Caco-2 (cell line): ENCODE data around the gene AGFG2. TPM values are rescaled to one million over a fixed set of nuclear protein-coding genes. Genes with fewer than 3 reads are reported as not detected.
A peak's percentile ranks its signal among the peaks of the same experiment; 100 is the strongest.

Source experiments
- BruUV-seq: library from RNA; stranded (reverse); fragments of 400-500 nt; replicated peaks from 2 replicates; lab custom pipeline; 2021; lab: Mats Ljungman, UMichigan
- CTCF ChIA-PET: fragments of 300-600 bp; sonication (Branson Sonifier 250); formaldehyde crosslinking; loops from one replicate; lab custom pipeline; 2022; ENCODE audit warnings: antibody characterized with exemption; lab: Charles Lee
- POLR2A ChIA-PET: fragments of 300-600 bp; sonication (Branson Sonifier 250); formaldehyde crosslinking; loops from one replicate; lab custom pipeline; 2022; ENCODE audit warnings: antibody characterized with exemption; lab: Charles Lee
- DNase-seq, 2 experiments: peaks; one replicate each; pipeline versions ENCODE4 v3.0.0 to v3.0.0-alpha.2; 2020 to 2022
- H3K27me3 ChIP-seq: replicated peaks from 2 replicates; pipeline ENCODE4 v1.6.0; 2011; ENCODE audit warnings: low read length; ENCODE audit not compliant: control insufficient read depth, insufficient read depth
- H3K36me3 ChIP-seq: 2 replicates; pipeline ENCODE4 v1.5.1; 2011; ENCODE audit warnings: low read length; ENCODE audit not compliant: control insufficient read depth, insufficient read depth
- H3K4me1 ChIP-seq: fragments of 250-450 bp; sonication (Bioruptor Pico); 2 replicates; pipeline ENCODE4 v1.5.1; 2020; ENCODE audit warnings: mild to moderate bottlenecking
- H3K4me3 ChIP-seq: 2 replicates; pipeline ENCODE4 v1.5.1; 2011; ENCODE audit warnings: low read depth, mild to moderate bottlenecking, control low read depth, low read length
- H3K9me3 ChIP-seq: fragments of 250-450 bp; sonication (Bioruptor Pico); 2 replicates; pipeline ENCODE4 v1.5.1; 2020; ENCODE audit warnings: mild to moderate bottlenecking, moderate library complexity
- H3K27ac Mint-ChIP-seq: one replicate; pipeline ENCODE4 v1.8.0; 2022; ENCODE audit warnings: mixed read lengths; ENCODE audit not compliant: unreplicated experiment
- H3K27me3 Mint-ChIP-seq: one replicate; pipeline ENCODE4 v1.8.0; 2022; ENCODE audit warnings: mixed read lengths; ENCODE audit not compliant: insufficient read depth, unreplicated experiment
- H3K36me3 Mint-ChIP-seq: one replicate; pipeline ENCODE4 v1.8.0; 2022; ENCODE audit warnings: mild to moderate bottlenecking, mixed read lengths; ENCODE audit not compliant: insufficient read depth, unreplicated experiment
- H3K4me1 Mint-ChIP-seq: one replicate; pipeline ENCODE4 v1.8.0; 2022; ENCODE audit warnings: low read depth, mixed read lengths; ENCODE audit not compliant: unreplicated experiment
- H3K4me3 Mint-ChIP-seq: one replicate; pipeline ENCODE4 v1.8.0; 2022; ENCODE audit warnings: mild to moderate bottlenecking, moderate library complexity, mixed read lengths; ENCODE audit not compliant: unreplicated experiment
- H3K9me3 Mint-ChIP-seq: one replicate; pipeline ENCODE4 v1.8.0; 2022; ENCODE audit warnings: mixed read lengths; ENCODE audit not compliant: unreplicated experiment
- CTCF ChIP-seq, 2 experiments: fragments of 200-600 bp in 1 of 2; IDR thresholded peaks; 1 replicate in 1 of 2; 2 replicates in 1 of 2; pipeline versions ENCODE4 v1.5.1 to v1.8.0; 2011 to 2022; ENCODE audit warnings: antibody characterized with exemption in 1 of 2, control low read depth in 1 of 2, inconsistent platforms in 1 of 2, low read depth in 1 of 2, low read length in 1 of 2, mild to moderate bottlenecking in 1 of 2, moderate library complexity in 1 of 2; ENCODE audit not compliant: insufficient read depth in 1 of 2, severe bottlenecking in 1 of 2, unreplicated experiment in 1 of 2
- intact Hi-C: fragments of 100-400 bp; cut with micrococcal nuclease; formaldehyde crosslinking; loops from one replicate; pipeline ENCODE4 v1.10.0; 2022; ENCODE audit not compliant: unreplicated experiment
- total RNA-seq: library from RNA; stranded (reverse); gene quantifications from 2 replicates; pipeline ENCODE4 v1.2.3, GENCODE V29; 2022

Gene AGFG2
- total RNA-seq, 1 experiment from 2014 or later: 60.7 TPM

GRCh38 chr7:100602889-100603725 lies 64.1 kb downstream of the AGFG2 start:
- BruUV-seq: no TSS peak
- peak overlapping the region; percentile 91 for H3K4me3 Mint-ChIP-seq
- no peak overlapping the region for H3K27ac Mint-ChIP-seq
- no peak overlapping the region for H3K4me3 ChIP-seq
- no peaks in the 10 kb centered on the region for H3K9me3 ChIP-seq
- no peaks in the 10 kb centered on the region for H3K4me1 Mint-ChIP-seq
- H3K4me1 ChIP-seq: peaks cover 16% of the 10 kb centered on the region
- H3K9me3 Mint-ChIP-seq: no peaks in the 10 kb centered on the region
- no peaks in the 10 kb centered on the region for H3K27me3 ChIP-seq
- DNase-seq: peak in 1 of 2 experiments; percentile 75
- TF ChIP-seq CTCF (IDR thresholded peaks at IDR 0.05; ENCODE audit: insufficient read depth in 1 of 2, low read depth in 1 of 2, low read length in 1 of 2, severe bottlenecking in 1 of 2, unreplicated experiment in 1 of 2): no peak
- H3K36me3 ChIP-seq: no peaks in the 10 kb centered on the region
- H3K36me3 Mint-ChIP-seq: peaks cover 14% of the 10 kb centered on the region
- CTCF ChIA-PET: interaction anchor here (0.6 to 1.5 kb wide), 6 partner anchors 12 to 133 kb away, joined by 3 to 6 read pairs (median 4); partner anchors contain the start of gene FBXO24
- intact Hi-C loops: no loop called here
- POLR2A ChIA-PET: interaction anchor here (0.6 to 1.5 kb wide), 3 partner anchors 9 to 17 kb away, joined by 3 to 5 read pairs (median 4); partner anchors contain the start of genes FBXO24 and MOSPD3
- H3K27me3 Mint-ChIP-seq: no peaks in the 10 kb centered on the region

- H3K9me3 Mint-ChIP-seq: no peaks in the 10 kb centered on the region
- CTCF ChIA-PET: interaction anchor here (0.6 to 1.5 kb wide), 4 partner anchors 15 to 148 kb away, joined by 3 to 5 read pairs (median 4); partner anchors contain the start of gene FBXO24
- H3K27me3 Mint-ChIP-seq: no peaks in the 10 kb centered on the region
- BruUV-seq: no TSS peak
- peak overlapping the region; percentile 91 for H3K4me3 Mint-ChIP-seq
- peaks cover 14% of the 10 kb centered on the region for H3K36me3 Mint-ChIP-seq
- no peak for TF ChIP-seq CTCF (IDR thresholded peaks at IDR 0.05; ENCODE audit: insufficient read depth in 1 of 2, low read depth in 1 of 2, low read length in 1 of 2, severe bottlenecking in 1 of 2, unreplicated experiment in 1 of 2)
- Histone ChIP-seq H3K9me3 (no peaks in the 10 kb centered on the region), H3K4me3 (no peak overlapping the region), H3K36me3 (no peaks in the 10 kb centered on the region), H3K27me3 (no peaks in the 10 kb centered on the region), H3K4me1 (peaks cover 16% of the 10 kb centered on the region)
- no peaks in the 10 kb centered on the region for H3K4me1 Mint-ChIP-seq
- no peak overlapping the region for H3K27ac Mint-ChIP-seq
- intact Hi-C loops: loop anchor here (1.0 to 2.0 kb wide), 6 partner anchors 17 to 122 kb away; partner anchors contain the start of genes FBXO24, GNB2 and LRCH4
- DNase-seq: no peak
- POLR2A ChIA-PET: interaction anchor here (0.9 to 1.5 kb wide), 2 partner anchors 9 to 17 kb away, joined by 3 to 5 read pairs; partner anchors contain the start of genes FBXO24 and MOSPD3
Measured at GRCh38 chr7:100603726-100604027, 64.7 kb downstream of the AGFG2 start.
